Gastrocnemius medialis (tissue), 4 donors: ENCODE results near the gene FLT3LG.

Experiments used
- CTCF ChIP-seq, 5 experiments: fragments of 450-650 bp in 3 of 5; fragments of 200-600 bp in 2 of 5; sonication (generic) in 2 of 5; IDR thresholded peaks in 4 of 5; conservative IDR thresholded peaks in 1 of 5; 1 replicate in 4 of 5; 2 replicates in 1 of 5; pipeline ENCODE4 v1.5.1; 2016 to 2019; ENCODE audit warnings: antibody characterized with exemption in 5 of 5, mild to moderate bottlenecking in 3 of 5, moderate library complexity in 3 of 5
- POLR2A ChIP-seq, 2 donors: fragments of 450-650 bp; IDR thresholded peaks; one replicate each; pipeline ENCODE4 v1.6.1; 2017; ENCODE audit warnings: antibody characterized with exemption in 2 of 2, mild to moderate bottlenecking in 2 of 2, moderate library complexity in 2 of 2

- TF ChIP-seq CTCF (IDR thresholded peaks at IDR 0.05 in 4 of 5, conservative IDR thresholded peaks at IDR 0.05 in 1 of 5) (no peak), POLR2A (IDR thresholded peaks at IDR 0.05) (no peak)
These were observed 12.2 kb downstream of the FLT3LG start for GRCh38 chr19:49486232-49486631.
